Brain microvascular endothelial cell (primary cell): ENCODE data around the gene CIAO2B.

ENCODE experiments used
- DNase-seq: peaks from one replicate; pipeline ENCODE4 v3.0.0-alpha.2; 2020
- H3K27ac ChIP-seq: fragments of 250-450 bp; sonication (Bioruptor Pico); 2 replicates; pipeline ENCODE4 v1.5.1; 2020; ENCODE audit warnings: mild to moderate bottlenecking, moderate library complexity
- H3K27me3 ChIP-seq: fragments of 250-450 bp; sonication (Bioruptor Pico); replicated peaks from 2 replicates; pipeline ENCODE4 v1.5.1; 2020; ENCODE audit warnings: mild to moderate bottlenecking
- H3K36me3 ChIP-seq: fragments of 250-450 bp; sonication (Bioruptor Pico); replicated peaks from 2 replicates; pipeline ENCODE4 v1.5.1; 2020; ENCODE audit warnings: mild to moderate bottlenecking
- H3K4me3 ChIP-seq: 2 replicates; pipeline ENCODE4 v1.5.1; 2011; ENCODE audit warnings: low read depth, mild to moderate bottlenecking, control low read depth, low read length, moderate library complexity
- CTCF ChIP-seq: IDR thresholded peaks from 2 replicates; pipeline ENCODE4 v1.5.1; 2011; ENCODE audit warnings: low read depth, mild to moderate bottlenecking, moderate library complexity, low read length, control low read depth, inconsistent platforms; ENCODE audit errors: missing control alignments
- in situ Hi-C: cut with HindIII; loops from 2 replicates; pipeline ENCODE4 v1.10.0; 2017; ENCODE audit warnings: low sequenced_read_pairs, low pct_ligation_motif_present

Gene CIAO2B

GRCh38 chr16:66950971-66951790, 17.0 kb upstream of the CIAO2B start:
- DNase-seq: no peak
- Histone ChIP-seq H3K4me3 (no peak overlapping the region), H3K27ac (no peak overlapping the region), H3K36me3 (no peaks in the 10 kb centered on the region), H3K27me3 (peaks cover 9% of the 10 kb centered on the region)
- no peak for TF ChIP-seq CTCF
- in situ Hi-C loops: no loop called here

GRCh38 chr16:66950437-66950836, 16.2 kb upstream of the CIAO2B start:
- H3K27ac ChIP-seq: no peak overlapping the region
- in situ Hi-C loops: no loop called here
- no peak for TF ChIP-seq CTCF

GRCh38 chr16:66949472-66949871, 15.3 kb upstream of the CIAO2B start:
- Histone ChIP-seq H3K27me3 (peaks cover 9% of the 10 kb centered on the region), H3K36me3 (no peaks in the 10 kb centered on the region), H3K4me3 (no peak overlapping the region), H3K27ac (no peak overlapping the region)
- in situ Hi-C loops: no loop called here
- DNase-seq: no peak
- TF ChIP-seq CTCF: no peak

More at GRCh38 chr16:66950437-66950836, 16.2 kb upstream of the CIAO2B start:
- H3K36me3 ChIP-seq: no peaks in the 10 kb centered on the region
- H3K4me3 ChIP-seq: no peak overlapping the region
- no peak for DNase-seq
- H3K27me3 ChIP-seq: peaks cover 9% of the 10 kb centered on the region

- Histone ChIP-seq H3K4me3 (peak overlapping the region; percentile 51), H3K27me3 (peaks cover 9% of the 10 kb centered on the region), H3K36me3 (peaks cover 1% of the 10 kb centered on the region), H3K27ac (no peak overlapping the region)
- in situ Hi-C loops: no loop called here
- TF ChIP-seq CTCF: no peak
- DNase-seq: no peak
Observed at GRCh38 chr16:66948837-66949225, 14.6 kb upstream of the CIAO2B start.

GRCh38 chr16:66948134-66948836, 14.1 kb upstream of the CIAO2B start:
- DNase-seq: no peak

More at GRCh38 chr16:66948134-66948836, 14.1 kb upstream of the CIAO2B start:
- in situ Hi-C loops: no loop called here
- Histone ChIP-seq H3K27me3 (peaks cover 9% of the 10 kb centered on the region), H3K36me3 (peaks cover 4% of the 10 kb centered on the region), H3K4me3 (peak overlapping the region; percentile 51), H3K27ac (no peak overlapping the region)
- no peak for TF ChIP-seq CTCF
